ENCODE results near the gene EFNA2.

EFNA2 gene

DNA sequence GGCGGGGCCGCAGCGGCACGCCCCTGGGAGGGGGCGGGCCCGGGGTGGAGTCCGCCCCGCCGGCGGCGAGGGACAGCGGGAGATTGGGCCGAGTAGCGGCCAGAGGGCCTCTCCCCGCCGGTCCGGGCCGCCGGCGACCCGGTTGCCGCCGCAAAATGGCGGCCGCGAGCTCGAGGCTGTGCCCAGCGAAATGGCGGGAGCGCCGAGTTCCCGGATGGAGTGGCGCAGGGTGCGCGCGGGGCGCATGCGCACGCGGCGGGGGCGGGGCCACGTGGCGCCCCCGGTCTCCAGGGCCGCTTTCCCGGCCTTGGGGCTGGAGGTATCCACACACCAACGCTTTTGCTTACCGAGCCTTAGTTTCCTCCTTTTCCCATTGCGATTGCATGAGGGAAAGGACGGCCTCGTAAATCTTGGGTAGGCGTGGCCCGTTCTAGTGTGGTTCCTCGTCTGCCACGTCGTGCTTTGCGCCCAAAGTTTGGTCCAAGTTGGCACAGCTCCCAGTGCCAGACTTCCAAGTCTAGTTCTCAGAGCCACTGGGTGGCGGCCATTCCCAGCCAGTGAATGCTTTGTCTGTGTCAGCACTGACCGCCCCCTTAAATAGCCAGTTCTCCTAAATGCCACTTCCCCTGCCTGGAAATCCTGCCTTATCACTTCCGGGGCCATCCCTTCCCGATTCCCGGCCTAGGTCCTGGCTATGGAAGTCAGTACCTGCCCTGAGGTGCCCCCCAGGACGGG is 16.0 kb upstream of the EFNA2 start:
- in situ Hi-C loops (cut with HindIII; ENCODE audit: low sequenced_read_pairs): no loop called here
- TF ChIP-seq, protein P1, sequence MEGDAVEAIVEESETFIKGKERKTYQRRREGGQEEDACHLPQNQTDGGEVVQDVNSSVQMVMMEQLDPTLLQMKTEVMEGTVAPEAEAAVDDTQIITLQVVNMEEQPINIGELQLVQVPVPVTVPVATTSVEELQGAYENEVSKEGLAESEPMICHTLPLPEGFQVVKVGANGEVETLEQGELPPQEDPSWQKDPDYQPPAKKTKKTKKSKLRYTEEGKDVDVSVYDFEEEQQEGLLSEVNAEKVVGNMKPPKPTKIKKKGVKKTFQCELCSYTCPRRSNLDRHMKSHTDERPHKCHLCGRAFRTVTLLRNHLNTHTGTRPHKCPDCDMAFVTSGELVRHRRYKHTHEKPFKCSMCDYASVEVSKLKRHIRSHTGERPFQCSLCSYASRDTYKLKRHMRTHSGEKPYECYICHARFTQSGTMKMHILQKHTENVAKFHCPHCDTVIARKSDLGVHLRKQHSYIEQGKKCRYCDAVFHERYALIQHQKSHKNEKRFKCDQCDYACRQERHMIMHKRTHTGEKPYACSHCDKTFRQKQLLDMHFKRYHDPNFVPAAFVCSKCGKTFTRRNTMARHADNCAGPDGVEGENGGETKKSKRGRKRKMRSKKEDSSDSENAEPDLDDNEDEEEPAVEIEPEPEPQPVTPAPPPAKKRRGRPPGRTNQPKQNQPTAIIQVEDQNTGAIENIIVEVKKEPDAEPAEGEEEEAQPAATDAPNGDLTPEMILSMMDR (IDR thresholded peaks at IDR 0.05; ENCODE audit: low read depth, low read length): peak; percentile 11
- peak; percentile 87 for DNase-seq (ENCODE audit: low read depth, low spot score)
- peak overlapping the region; percentile 47 for H3K4me3 ChIP-seq (ENCODE audit: low read depth, low read length)

DNA sequence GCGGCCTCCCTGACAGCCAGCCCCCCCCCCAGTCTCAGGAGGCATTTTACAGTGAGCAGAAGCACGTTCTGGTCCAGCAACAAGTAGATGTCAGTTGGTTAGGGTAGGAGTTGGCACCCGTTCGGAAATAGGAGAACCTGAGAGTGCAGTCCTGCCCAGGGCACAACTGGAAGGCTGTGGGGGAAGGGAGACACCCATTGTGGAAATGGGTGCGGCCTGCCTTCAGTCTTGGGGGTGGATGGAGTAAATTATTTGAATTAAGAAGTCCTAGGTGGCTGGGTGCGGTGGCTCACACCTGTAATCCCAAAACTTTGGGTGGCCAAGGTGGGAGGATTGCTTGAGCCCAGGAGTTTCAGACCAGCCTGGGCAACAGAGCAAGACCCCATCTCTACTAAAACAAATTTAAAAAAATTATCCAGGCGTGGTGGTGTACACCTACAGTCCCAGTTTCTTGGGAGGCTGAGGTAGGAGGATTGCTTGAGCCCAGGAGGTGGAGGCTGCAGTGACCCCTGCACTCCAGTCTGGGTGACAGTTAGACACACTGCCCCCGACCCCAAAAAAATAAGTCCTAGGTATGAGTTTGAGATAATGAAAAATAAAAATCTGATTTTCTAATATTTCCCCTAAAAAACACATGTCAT is 15.3 kb upstream of the EFNA2 start:
- peak overlapping the region; percentile 47 for H3K4me3 ChIP-seq (ENCODE audit: low read depth, low read length)
- DNase-seq (ENCODE audit: low read depth, low spot score): no peak

DNA sequence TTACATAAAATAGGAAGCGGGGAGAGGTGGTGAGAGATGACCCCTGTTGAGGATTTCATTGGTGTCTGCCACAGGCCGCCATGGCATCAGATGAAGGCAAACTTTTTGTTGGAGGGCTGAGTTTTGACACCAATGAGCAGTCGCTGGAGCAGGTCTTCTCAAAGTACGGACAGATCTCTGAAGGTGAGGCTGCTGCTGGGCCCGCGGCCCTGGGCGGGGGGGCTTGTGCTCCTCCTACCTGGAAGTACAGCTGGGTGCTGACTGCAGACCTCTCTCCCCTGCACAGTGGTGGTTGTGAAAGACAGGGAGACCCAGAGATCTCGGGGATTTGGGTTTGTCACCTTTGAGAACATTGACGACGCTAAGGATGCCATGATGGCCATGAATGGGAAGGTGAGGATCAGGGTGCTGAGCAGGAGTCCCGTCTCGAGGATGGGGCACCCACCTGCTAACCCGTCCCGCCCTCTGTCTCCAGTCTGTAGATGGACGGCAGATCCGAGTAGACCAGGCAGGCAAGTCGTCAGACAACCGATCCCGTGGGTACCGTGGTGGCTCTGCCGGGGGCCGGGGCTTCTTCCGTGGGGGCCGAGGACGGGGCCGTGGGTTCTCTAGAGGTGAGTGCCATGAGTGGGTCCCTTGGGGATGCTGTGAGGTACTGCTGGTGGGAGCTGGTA is 14.7 kb upstream of the EFNA2 start:
- H3K4me3 ChIP-seq (ENCODE audit: low read depth, low read length): peak overlapping the region; percentile 47
- in situ Hi-C loops (cut with HindIII; ENCODE audit: low sequenced_read_pairs): no loop called here
- TF ChIP-seq, protein P1 (IDR thresholded peaks at IDR 0.05; ENCODE audit: low read depth, low read length): no peak
- DNase-seq (ENCODE audit: low read depth, low spot score): no peak

More for the DNA sequence above, 15.3 kb upstream of the EFNA2 start:
- TF ChIP-seq, protein P1 (IDR thresholded peaks at IDR 0.05; ENCODE audit: low read depth, low read length): no peak
- in situ Hi-C loops (cut with HindIII; ENCODE audit: low sequenced_read_pairs): no loop called here

DNA sequence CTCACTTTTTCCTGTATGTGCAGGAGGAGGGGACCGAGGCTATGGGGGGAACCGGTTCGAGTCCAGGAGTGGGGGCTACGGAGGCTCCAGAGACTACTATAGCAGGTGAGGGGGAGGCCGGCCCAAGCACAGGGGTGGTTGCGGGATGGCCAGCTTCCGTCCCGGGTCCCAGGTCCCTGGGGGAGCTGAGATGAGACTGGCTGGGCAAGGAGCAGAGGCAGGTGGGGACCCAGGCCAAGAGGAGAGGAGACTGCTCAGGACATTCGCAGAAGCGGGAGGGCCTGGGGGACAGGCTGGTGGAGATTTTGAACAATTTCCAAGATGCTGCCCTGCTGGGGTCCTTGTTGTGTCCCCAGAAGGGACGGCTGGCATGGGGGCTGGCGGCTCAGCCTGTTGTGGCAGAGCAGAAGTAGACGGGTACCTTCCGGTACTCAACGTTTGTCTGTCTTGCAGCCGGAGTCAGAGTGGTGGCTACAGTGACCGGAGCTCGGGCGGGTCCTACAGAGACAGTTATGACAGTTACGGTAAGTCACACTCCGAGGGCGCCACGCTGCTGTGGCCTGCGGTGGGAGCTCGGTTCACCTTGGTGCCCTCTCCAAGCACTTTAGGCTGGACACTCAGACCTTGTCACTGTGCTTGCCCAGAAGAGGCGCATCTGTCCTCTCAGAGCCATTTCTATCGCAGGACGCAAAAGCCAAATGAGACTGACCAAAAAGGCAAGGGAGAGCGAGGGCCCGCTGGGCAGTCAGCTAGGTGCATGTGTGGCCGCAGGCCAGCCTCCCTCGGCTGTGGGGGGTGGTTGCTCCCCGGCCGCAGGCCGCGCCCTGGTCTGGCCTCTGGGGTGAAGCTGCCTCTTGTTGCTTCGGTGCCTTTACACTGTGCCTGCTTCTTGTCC is 13.9 kb upstream of the EFNA2 start:
- in situ Hi-C loops (cut with HindIII; ENCODE audit: low sequenced_read_pairs): no loop called here
- DNase-seq (ENCODE audit: low read depth, low spot score): no peak
- TF ChIP-seq, protein P1 (IDR thresholded peaks at IDR 0.05; ENCODE audit: low read depth, low read length): no peak
- no peak overlapping the region for H3K4me3 ChIP-seq (ENCODE audit: low read depth, low read length)

DNA sequence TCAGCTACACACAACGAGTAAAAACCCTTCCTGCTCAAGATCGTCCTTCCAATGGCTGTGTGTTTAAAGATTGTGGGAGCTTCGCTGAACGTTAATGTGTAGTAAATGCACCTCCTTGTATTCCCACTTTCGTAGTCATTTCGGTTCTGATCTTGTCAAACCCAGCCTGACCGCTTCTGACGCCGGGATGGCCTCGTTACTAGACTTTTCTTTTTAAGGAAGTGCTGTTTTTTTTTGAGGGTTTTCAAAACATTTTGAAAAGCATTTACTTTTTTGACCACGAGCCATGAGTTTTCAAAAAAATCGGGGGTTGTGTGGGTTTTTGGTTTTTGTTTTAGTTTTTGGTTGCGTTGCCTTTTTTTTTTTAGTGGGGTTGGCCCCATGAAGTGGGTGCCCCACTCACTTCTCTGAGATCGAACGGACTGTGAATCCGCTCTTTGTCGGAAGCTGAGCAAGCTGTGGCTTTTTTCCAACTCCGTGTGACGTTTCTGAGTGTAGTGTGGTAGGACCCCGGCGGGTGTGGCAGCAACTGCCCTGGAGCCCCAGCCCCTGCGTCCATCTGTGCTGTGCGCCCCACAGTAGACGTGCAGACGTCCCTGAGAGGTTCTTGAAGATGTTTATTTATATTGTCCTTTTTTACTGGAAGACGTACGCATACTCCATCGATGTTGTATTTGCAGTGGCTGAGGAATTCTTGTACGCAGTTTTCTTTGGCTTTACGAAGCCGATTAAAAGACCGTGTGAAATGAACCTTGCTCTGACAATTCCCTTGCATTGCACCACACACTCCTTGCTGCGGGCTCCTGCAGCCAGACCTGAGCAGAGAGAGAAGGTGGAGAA is 13.0 kb upstream of the EFNA2 start:
- in situ Hi-C loops (cut with HindIII; ENCODE audit: low sequenced_read_pairs): no loop called here
- TF ChIP-seq, protein P1 (IDR thresholded peaks at IDR 0.05; ENCODE audit: low read depth, low read length): no peak
- no peak for DNase-seq (ENCODE audit: low read depth, low spot score)
- no peak overlapping the region for H3K4me3 ChIP-seq (ENCODE audit: low read depth, low read length)
